Activated B cell treated with CpG ODN at 0.5 μM for 24 hours (primary cell): Measurements from ENCODE around the gene GCK. TPM values are rescaled to one million over a fixed set of nuclear protein-coding genes. Genes with fewer than 3 reads are reported as not detected.
A peak's percentile ranks its signal among the peaks of the same experiment; 100 is the strongest.

Experiments used
- ATAC-seq: fragments of 200-7000 bp; cut with Tn5 transposase; one replicate; pipeline ENCODE4 v1.10.0; 2021; ENCODE audit warnings: low read depth, mild to moderate bottlenecking, moderate library complexity
- CTCF ChIA-PET: fragments of 350-600 bp; sonication (Branson Sonifier 250); formaldehyde crosslinking; loops from one replicate; lab custom pipeline; 2021; ENCODE audit warnings: antibody characterized with exemption; lab: Charles Lee
- POLR2A ChIA-PET: fragments of 350-600 bp; sonication (Branson Sonifier 250); formaldehyde crosslinking; loops from one replicate; lab custom pipeline; 2021; ENCODE audit warnings: antibody characterized with exemption; lab: Charles Lee
- DNase-seq: peaks from one replicate; pipeline ENCODE4 v3.0.0; 2022
- H3K27ac Mint-ChIP-seq: one replicate; pipeline ENCODE4 v1.8.0; 2020; ENCODE audit warnings: mixed read lengths
- H3K27me3 Mint-ChIP-seq: one replicate; pipeline ENCODE4 v1.8.0; 2021; ENCODE audit warnings: mixed read lengths
- H3K36me3 Mint-ChIP-seq: one replicate; pipeline ENCODE4 v1.8.0; 2021; ENCODE audit warnings: low read depth, mixed read lengths
- H3K4me1 Mint-ChIP-seq: one replicate; pipeline ENCODE4 v1.8.0; 2021; ENCODE audit warnings: mixed read lengths
- H3K4me3 Mint-ChIP-seq: one replicate; pipeline ENCODE4 v1.8.0; 2020; ENCODE audit warnings: mild to moderate bottlenecking, mixed read lengths
- H3K9me3 Mint-ChIP-seq: one replicate; pipeline ENCODE4 v1.8.0; 2020; ENCODE audit warnings: mixed read lengths
- intact Hi-C: fragments of 100-400 bp; cut with micrococcal nuclease; formaldehyde crosslinking; loops from one replicate; pipeline ENCODE4 v1.15.1; 2024
- total RNA-seq: library from RNA; stranded (reverse); gene quantifications from 2 replicates; pipeline ENCODE4 v1.2.3, GENCODE V29; 2022
- TF ChIP-seq, protein P1 (sequence below): fragments of 200-600 bp; IDR thresholded peaks from one replicate; pipeline ENCODE4 v1.8.0; 2022; ENCODE audit warnings: antibody characterized with exemption, mild to moderate bottlenecking

GCK gene
- total RNA-seq, 1 donor from 2014 or later: 0.13 TPM

DNA sequence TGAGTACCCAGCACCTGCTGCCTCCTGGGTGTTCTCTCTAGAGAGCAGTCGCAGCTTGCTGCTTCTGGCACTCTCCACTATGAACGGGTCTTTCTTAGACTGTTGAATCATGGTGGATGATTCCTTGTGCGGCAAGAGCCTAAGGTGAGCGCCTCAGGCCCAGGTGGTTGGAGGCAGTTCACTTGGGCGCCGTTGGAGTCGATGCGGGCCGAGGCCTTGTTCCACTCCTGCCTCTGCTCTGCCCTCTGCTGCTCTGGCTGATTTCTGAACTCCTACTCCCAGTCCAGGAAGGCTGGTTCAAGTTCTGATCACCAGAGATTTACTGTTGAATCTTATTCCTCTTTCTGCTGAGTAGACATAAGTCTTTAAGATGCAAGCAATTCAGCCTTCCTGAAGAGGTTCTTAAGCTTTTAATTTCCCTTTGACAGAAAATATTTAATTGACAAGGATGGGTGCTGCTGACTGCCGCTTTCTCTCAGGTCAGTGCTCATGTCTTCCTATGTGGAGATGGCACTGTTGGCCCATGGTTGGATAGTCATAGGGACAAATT lies 22.0 kb upstream of the GCK start:
- ChIA-PET POLR2A (no interaction called here), CTCF (no interaction called here)
- TF ChIP-seq, protein P1, sequence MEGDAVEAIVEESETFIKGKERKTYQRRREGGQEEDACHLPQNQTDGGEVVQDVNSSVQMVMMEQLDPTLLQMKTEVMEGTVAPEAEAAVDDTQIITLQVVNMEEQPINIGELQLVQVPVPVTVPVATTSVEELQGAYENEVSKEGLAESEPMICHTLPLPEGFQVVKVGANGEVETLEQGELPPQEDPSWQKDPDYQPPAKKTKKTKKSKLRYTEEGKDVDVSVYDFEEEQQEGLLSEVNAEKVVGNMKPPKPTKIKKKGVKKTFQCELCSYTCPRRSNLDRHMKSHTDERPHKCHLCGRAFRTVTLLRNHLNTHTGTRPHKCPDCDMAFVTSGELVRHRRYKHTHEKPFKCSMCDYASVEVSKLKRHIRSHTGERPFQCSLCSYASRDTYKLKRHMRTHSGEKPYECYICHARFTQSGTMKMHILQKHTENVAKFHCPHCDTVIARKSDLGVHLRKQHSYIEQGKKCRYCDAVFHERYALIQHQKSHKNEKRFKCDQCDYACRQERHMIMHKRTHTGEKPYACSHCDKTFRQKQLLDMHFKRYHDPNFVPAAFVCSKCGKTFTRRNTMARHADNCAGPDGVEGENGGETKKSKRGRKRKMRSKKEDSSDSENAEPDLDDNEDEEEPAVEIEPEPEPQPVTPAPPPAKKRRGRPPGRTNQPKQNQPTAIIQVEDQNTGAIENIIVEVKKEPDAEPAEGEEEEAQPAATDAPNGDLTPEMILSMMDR: no peak
- Mint-ChIP-seq H3K36me3 (peaks cover 70% of the 10 kb centered on the region), H3K9me3 (no peaks in the 10 kb centered on the region), H3K4me3 (no peak overlapping the region), H3K4me1 (peaks cover 10% of the 10 kb centered on the region), H3K27ac (no peak overlapping the region), H3K27me3 (no peaks in the 10 kb centered on the region)
- ATAC-seq: no peak
- peak; percentile 6 for DNase-seq
- intact Hi-C loops: no loop called here

DNA sequence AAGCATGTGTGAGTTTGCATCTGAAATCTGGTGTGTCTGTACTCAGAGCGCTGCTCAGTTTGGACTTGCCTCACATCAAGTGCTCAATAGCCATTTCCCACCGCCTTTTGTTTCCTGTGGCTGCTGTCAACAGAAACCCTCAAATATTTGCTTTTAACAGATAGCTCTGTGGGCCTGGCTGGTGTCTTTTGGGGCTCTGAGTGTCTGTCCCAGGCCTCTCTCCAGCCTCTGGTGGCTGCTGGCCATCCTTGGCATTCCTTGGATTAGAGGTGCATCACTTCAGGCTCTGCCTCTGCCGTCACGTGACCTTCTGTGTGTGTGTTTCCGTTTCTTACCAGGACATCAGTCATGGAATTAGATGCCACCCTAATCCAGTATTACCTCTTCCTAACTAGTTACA lies 20.9 kb upstream of the GCK start:
- H3K4me3 Mint-ChIP-seq: no peak overlapping the region
- H3K27ac Mint-ChIP-seq: no peak overlapping the region
- H3K36me3 Mint-ChIP-seq: peaks cover 81% of the 10 kb centered on the region

DNA sequence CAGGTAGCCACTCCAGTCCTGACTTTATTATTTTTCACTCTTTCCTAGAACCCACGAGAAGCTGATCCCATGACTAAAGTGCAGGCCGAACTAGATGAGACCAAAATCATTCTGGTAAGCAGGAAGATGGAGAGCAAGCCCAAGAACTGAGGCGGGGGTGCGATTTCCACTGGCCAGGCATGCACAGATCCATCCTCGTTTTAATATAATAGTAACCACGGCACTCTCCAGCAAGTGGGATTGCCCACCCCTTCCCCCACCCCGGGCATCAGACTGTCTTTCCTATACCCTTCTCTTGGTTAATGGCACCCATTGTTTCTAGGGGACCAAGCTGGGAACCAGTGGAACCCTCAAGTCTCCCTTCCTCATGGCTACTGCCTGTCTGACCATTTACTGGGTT lies 18.8 kb upstream of the GCK start:
- no peaks in the 10 kb centered on the region for H3K27me3 Mint-ChIP-seq
- H3K36me3 Mint-ChIP-seq: peaks cover 90% of the 10 kb centered on the region
- CTCF ChIA-PET: no interaction called here
- H3K4me3 Mint-ChIP-seq: no peak overlapping the region
- TF ChIP-seq, protein P1: no peak
- H3K4me1 Mint-ChIP-seq: peaks cover 4% of the 10 kb centered on the region
- H3K9me3 Mint-ChIP-seq: no peaks in the 10 kb centered on the region
- no peak overlapping the region for H3K27ac Mint-ChIP-seq
- intact Hi-C loops: no loop called here
- POLR2A ChIA-PET: no interaction called here
- DNase-seq (no peak), ATAC-seq (no peak)

More for the DNA sequence above, 20.9 kb upstream of the GCK start:
- H3K4me1 Mint-ChIP-seq: peaks cover 10% of the 10 kb centered on the region
- DNase-seq (peak; percentile 2), ATAC-seq (no peak)
- ChIA-PET POLR2A (interaction anchor here (0.7 kb wide), 1 partner anchor 167 kb away, joined by 3 read pairs; no protein-coding TSS in a partner anchor), CTCF (no interaction called here)
- intact Hi-C loops: no loop called here
- no peaks in the 10 kb centered on the region for H3K27me3 Mint-ChIP-seq
- H3K9me3 Mint-ChIP-seq: no peaks in the 10 kb centered on the region
- TF ChIP-seq, protein P1: no peak

DNA sequence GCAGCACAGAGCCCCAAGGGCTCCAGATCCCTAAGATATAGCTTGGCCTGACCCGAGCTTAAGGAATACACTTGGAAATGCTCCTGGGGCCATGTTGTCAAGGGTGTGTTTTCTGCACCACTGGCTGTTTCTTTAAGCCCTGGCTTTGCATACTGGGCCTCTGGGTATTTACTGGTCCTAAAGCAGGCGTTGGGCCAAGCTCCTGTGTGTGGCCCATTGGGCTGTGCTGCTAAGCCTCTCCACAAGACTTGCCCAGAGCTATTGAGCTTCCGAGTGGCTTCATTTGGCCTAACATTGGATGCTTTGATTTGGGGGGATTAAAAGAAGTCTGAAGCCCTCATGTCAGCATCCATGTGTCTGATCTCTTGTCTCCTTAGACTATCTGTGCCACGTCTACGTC lies 16.8 kb upstream of the GCK start:
- no peaks in the 10 kb centered on the region for H3K9me3 Mint-ChIP-seq
- H3K27me3 Mint-ChIP-seq: no peaks in the 10 kb centered on the region
- ChIA-PET POLR2A (no interaction called here), CTCF (no interaction called here)
- no peak overlapping the region for H3K4me3 Mint-ChIP-seq
- DNase-seq (no peak), ATAC-seq (no peak)
- H3K4me1 Mint-ChIP-seq: peaks cover 20% of the 10 kb centered on the region
- H3K36me3 Mint-ChIP-seq: peaks cover 74% of the 10 kb centered on the region
- intact Hi-C loops: no loop called here
- no peak overlapping the region for H3K27ac Mint-ChIP-seq
- TF ChIP-seq, protein P1: no peak

DNA sequence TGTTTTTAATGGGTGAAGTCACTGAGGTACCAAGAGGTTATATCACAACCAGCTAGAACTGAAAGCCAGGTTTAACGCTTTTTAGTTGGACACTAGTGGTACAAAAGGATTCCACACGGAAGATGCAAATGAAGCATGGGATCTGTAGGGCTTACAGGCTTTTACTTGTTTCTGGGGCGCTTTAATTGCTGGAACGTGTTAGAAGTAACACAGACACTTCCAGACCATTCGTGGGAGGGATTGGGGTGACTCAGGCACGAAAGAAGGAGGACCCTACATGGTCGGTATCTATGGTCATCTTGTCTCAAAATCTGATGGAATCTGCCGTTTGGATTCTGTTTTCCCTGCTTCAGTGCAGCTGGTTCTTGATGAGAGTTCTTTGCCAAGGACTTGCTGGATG lies 12.6 kb upstream of the GCK start:
- Mint-ChIP-seq H3K4me3 (peak overlapping the region; percentile 87), H3K27ac (no peak overlapping the region), H3K27me3 (peaks cover 3% of the 10 kb centered on the region), H3K36me3 (peaks cover 37% of the 10 kb centered on the region), H3K9me3 (no peaks in the 10 kb centered on the region), H3K4me1 (peaks cover 24% of the 10 kb centered on the region)
- ChIA-PET CTCF (interaction anchor here (1.2 to 1.3 kb wide), 2 partner anchors 121 to 129 kb away, joined by 3 to 5 read pairs; no protein-coding TSS in a partner anchor), POLR2A (interaction anchor here (0.5 to 2.2 kb wide), 5 partner anchors 86 to 372 kb away, joined by 3 to 12 read pairs (median 5); partner anchors contain the start of genes DBNL, DDX56 and NUDCD3)
- ATAC-seq (no peak), DNase-seq (no peak)
- intact Hi-C loops: loop anchor here (2.0 kb wide), 3 partner anchors 55 to 289 kb away; partner anchors contain the start of gene NUDCD3
- TF ChIP-seq, protein P1: no peak
